Breast epithelium (tissue), 3 donors: ENCODE data around the gene CPTP.

Experiments
- CTCF ChIP-seq, 3 donors: fragments of 450-650 bp; IDR thresholded peaks; one replicate each; pipeline ENCODE4 v1.5.1; 2016 to 2017; ENCODE audit warnings: antibody characterized with exemption in 3 of 3, mild to moderate bottlenecking in 3 of 3, moderate library complexity in 3 of 3
- POLR2A ChIP-seq: fragments of 450-650 bp; IDR thresholded peaks from one replicate; pipeline ENCODE4 v1.6.1; 2016; ENCODE audit warnings: antibody characterized with exemption, mild to moderate bottlenecking, moderate library complexity

- no peak for TF ChIP-seq POLR2A
- no peak for TF ChIP-seq CTCF (IDR thresholded peaks at IDR 0.05)
Observed at GRCh38 chr1:1317420-1317819, 7.2 kb upstream of the CPTP start.
